Mesenchymal stem cell (in vitro differentiated cells and primary cell): ENCODE data around the gene UBAP2.

Experiments
- DNase-seq: peaks from one replicate; pipeline ENCODE4 v3.0.0-alpha.2; 2013
- H2AFZ ChIP-seq: one replicate; pipeline ENCODE4 v1.6.1; 2013; ENCODE audit warnings: low read depth, mild to moderate bottlenecking, control low read depth, inconsistent platforms, low read length, moderate library complexity
- H2AK5ac ChIP-seq: 2 replicates; pipeline ENCODE4 v1.6.1; 2013; ENCODE audit warnings: low read length, moderate library complexity, mild to moderate bottlenecking, inconsistent platforms; ENCODE audit not compliant: severe bottlenecking
- H2BK120ac ChIP-seq: one replicate; pipeline ENCODE4 v1.6.1; 2013; ENCODE audit warnings: low read depth, mild to moderate bottlenecking, inconsistent platforms, low read length, moderate library complexity
- H2BK12ac ChIP-seq, 2 experiments: one replicate each; pipeline ENCODE4 v1.6.1; 2013; ENCODE audit warnings: inconsistent platforms in 2 of 2, low read length in 2 of 2, mild to moderate bottlenecking in 2 of 2, moderate library complexity in 2 of 2, control low read depth in 1 of 2
- H2BK15ac ChIP-seq: one replicate; pipeline ENCODE4 v1.6.1; 2013; ENCODE audit warnings: mild to moderate bottlenecking, low read depth, inconsistent platforms; ENCODE audit not compliant: poor library complexity, severe bottlenecking
- H2BK5ac ChIP-seq: 2 replicates; pipeline ENCODE4 v1.6.1; 2013; ENCODE audit warnings: low read depth, mild to moderate bottlenecking, low read length, control low read depth, inconsistent platforms; ENCODE audit not compliant: poor library complexity, severe bottlenecking
- H3K14ac ChIP-seq, 2 experiments: one replicate each; pipeline ENCODE4 v1.6.1; 2013; ENCODE audit warnings: inconsistent platforms in 2 of 2, low read length in 2 of 2, control low read depth in 1 of 2, mild to moderate bottlenecking in 1 of 2, moderate library complexity in 1 of 2
- H3K18ac ChIP-seq, 2 experiments: one replicate each; pipeline ENCODE4 v1.6.1; 2013; ENCODE audit warnings: inconsistent platforms in 2 of 2, low read length in 2 of 2, control low read depth in 1 of 2, low read depth in 1 of 2, mild to moderate bottlenecking in 1 of 2
- H3K23ac ChIP-seq, 2 experiments: one replicate each; pipeline ENCODE4 v1.6.1; 2013; ENCODE audit warnings: inconsistent platforms in 2 of 2, low read length in 2 of 2, mild to moderate bottlenecking in 2 of 2, moderate library complexity in 2 of 2, control low read depth in 1 of 2
- H3K27ac ChIP-seq: 2 replicates; pipeline ENCODE4 v1.5.1; 2013; ENCODE audit warnings: mild to moderate bottlenecking, moderate library complexity, low read length, control low read depth, inconsistent platforms; ENCODE audit not compliant: poor library complexity, severe bottlenecking
- H3K27me3 ChIP-seq, 2 experiments: 2 replicates each; pipeline versions ENCODE4 v1.6.1 to v1.7.0; 2013; ENCODE audit warnings: low read length in 2 of 2, mild to moderate bottlenecking in 2 of 2, moderate library complexity in 2 of 2, control low read depth in 1 of 2, inconsistent platforms in 1 of 2; ENCODE audit not compliant: control insufficient read depth in 1 of 2, insufficient read depth in 1 of 2
- H3K36me3 ChIP-seq, 2 experiments: 2 replicates each; pipeline versions ENCODE4 v1.6.1 to v1.7.0; 2013; ENCODE audit warnings: low read length in 2 of 2, control low read depth in 1 of 2, inconsistent platforms in 1 of 2, low read depth in 1 of 2, mild to moderate bottlenecking in 1 of 2; ENCODE audit not compliant: insufficient read depth in 2 of 2, control insufficient read depth in 1 of 2
- H3K4ac ChIP-seq, 2 experiments: one replicate each; pipeline ENCODE4 v1.6.1; 2013; ENCODE audit warnings: inconsistent platforms in 2 of 2, low read length in 2 of 2, mild to moderate bottlenecking in 2 of 2, moderate library complexity in 2 of 2, control low read depth in 1 of 2, low read depth in 1 of 2
- H3K4me1 ChIP-seq: 2 replicates; pipeline ENCODE4 v1.6.1; 2013; ENCODE audit warnings: low read depth, low read length, control low read depth; ENCODE audit not compliant: control insufficient read depth, insufficient read depth
- H3K4me2 ChIP-seq: 2 replicates; pipeline ENCODE4 v1.6.1; 2013; ENCODE audit warnings: low read length, mild to moderate bottlenecking, inconsistent platforms; ENCODE audit not compliant: poor library complexity, severe bottlenecking
- H3K4me3 ChIP-seq, 2 experiments: 2 replicates each; pipeline versions ENCODE4 v1.5.1 to v1.7.0; 2013; ENCODE audit warnings: low read length in 2 of 2, mild to moderate bottlenecking in 2 of 2, control low read depth in 1 of 2, low read depth in 1 of 2; ENCODE audit not compliant: insufficient read depth in 1 of 2
- H3K79me1 ChIP-seq: replicated peaks from 2 replicates; pipeline ENCODE4 v1.6.1; 2013; ENCODE audit warnings: mild to moderate bottlenecking, control low read depth, low read length, inconsistent platforms; ENCODE audit not compliant: poor library complexity, severe bottlenecking
- H3K9ac ChIP-seq: 2 replicates; pipeline ENCODE4 v1.7.0; 2013; ENCODE audit warnings: mild to moderate bottlenecking, low read length, moderate library complexity
- H3K9me3 ChIP-seq: 2 replicates; pipeline ENCODE4 v1.7.0; 2013; ENCODE audit warnings: mild to moderate bottlenecking, low read length; ENCODE audit not compliant: control insufficient read depth
- H4K8ac ChIP-seq: one replicate; pipeline ENCODE4 v1.6.1; 2013; ENCODE audit warnings: inconsistent platforms, mild to moderate bottlenecking, low read length, moderate library complexity
- H4K91ac ChIP-seq: one replicate; pipeline ENCODE4 v1.6.1; 2013; ENCODE audit warnings: mild to moderate bottlenecking, low read length, inconsistent platforms
- WGBS: methylation state at CpG from one replicate; pipeline ENCODE4 v1.1.7; 2013; ENCODE audit warnings: mixed read lengths; 5-methylcytosine and 5-hydroxymethylcytosine counted together

The UBAP2 gene

DNA sequence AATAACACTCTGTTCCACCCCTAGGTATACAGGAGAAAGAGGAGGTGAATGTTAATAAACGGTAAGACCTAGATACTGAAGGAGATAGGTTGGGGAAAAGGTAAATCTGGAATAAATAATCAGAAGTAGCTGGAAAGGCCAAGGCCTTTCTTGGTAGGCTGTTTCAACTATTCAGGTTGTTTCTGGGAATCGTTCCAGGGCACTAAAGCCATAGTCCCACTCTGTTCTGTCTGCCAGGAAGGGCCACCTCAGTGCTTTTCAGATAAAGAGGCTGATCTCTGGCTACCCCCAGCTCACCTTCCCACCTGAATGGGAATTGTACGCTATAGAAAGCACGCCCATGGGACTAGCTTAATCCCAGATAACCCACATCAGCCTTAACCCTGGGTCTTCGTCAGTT, 44.9 kb upstream of the UBAP2 start:
- Histone ChIP-seq H3K27me3 (no peaks in the 10 kb centered on the region), H3K9me3 (no peaks in the 10 kb centered on the region), H2BK12ac (no peak overlapping the region), H2AFZ (no peak overlapping the region), H3K4me3 (no peak overlapping the region), H2BK15ac (no peak overlapping the region), H4K91ac (no peak overlapping the region), H4K8ac (no peak overlapping the region), H3K4me1 (peaks cover 3% of the 10 kb centered on the region), H2BK120ac (no peak overlapping the region), H3K9ac (no peak overlapping the region), H2BK5ac (no peak overlapping the region), H2AK5ac (no peak overlapping the region), H3K14ac (no peak overlapping the region), H3K79me1 (peaks cover 3% of the 10 kb centered on the region), H3K23ac (no peak overlapping the region), H3K4ac (no peak overlapping the region), H3K4me2 (no peak overlapping the region), H3K18ac (no peak overlapping the region), H3K36me3 (peaks cover 44 to 85% of the 10 kb centered on the region in 2 experiments), H3K27ac (no peak overlapping the region)
- no peak for DNase-seq
- WGBS = 99% methylated on average over 5 of the region's 5 CpGs

DNA sequence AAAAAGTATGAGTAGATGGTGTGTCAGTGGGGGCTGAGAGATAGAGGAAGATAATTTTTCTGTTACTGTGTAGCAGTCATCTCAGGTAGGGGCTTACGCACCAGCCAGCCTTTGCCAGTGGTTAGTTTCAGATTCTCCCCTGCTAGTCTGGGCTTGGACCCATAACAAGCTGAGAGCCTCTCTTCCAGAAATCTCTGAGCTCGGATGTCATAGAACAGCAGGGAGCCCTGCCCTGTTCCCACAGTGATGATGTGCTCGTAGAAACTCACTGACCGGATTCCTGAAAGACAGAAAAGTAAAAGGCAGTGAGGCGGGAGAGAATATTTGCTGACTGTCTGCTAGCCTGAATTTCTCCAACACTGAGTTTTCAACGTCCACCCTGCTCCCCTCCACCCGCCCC, 40.6 kb upstream of the UBAP2 start:
- H2AK5ac ChIP-seq = no peak overlapping the region
- H3K4me2 ChIP-seq = no peak overlapping the region
- H3K14ac ChIP-seq = no peak overlapping the region
- no peak overlapping the region for H2BK12ac ChIP-seq
- no peak overlapping the region for H2BK120ac ChIP-seq
- no peak overlapping the region for H3K18ac ChIP-seq
- H3K79me1 ChIP-seq = peaks cover 10% of the 10 kb centered on the region
- H2BK15ac ChIP-seq = no peak overlapping the region
- no peak overlapping the region for H3K4me3 ChIP-seq
- peaks cover 3% of the 10 kb centered on the region for H3K4me1 ChIP-seq
- no peak overlapping the region for H4K91ac ChIP-seq
- H4K8ac ChIP-seq = no peak overlapping the region
- WGBS = 94% methylated on average over 7 of the region's 7 CpGs
- no peaks in the 10 kb centered on the region for H3K27me3 ChIP-seq
- H3K23ac ChIP-seq = no peak overlapping the region
- no peaks in the 10 kb centered on the region for H3K9me3 ChIP-seq
- H3K4ac ChIP-seq = no peak overlapping the region
- H3K27ac ChIP-seq = peak overlapping the region; percentile 72
- no peak overlapping the region for H2BK5ac ChIP-seq
- H3K9ac ChIP-seq = no peak overlapping the region
- H2AFZ ChIP-seq = no peak overlapping the region
- no peak for DNase-seq
- H3K36me3 ChIP-seq = peaks cover 49 to 79% of the 10 kb centered on the region in 2 experiments

DNA sequence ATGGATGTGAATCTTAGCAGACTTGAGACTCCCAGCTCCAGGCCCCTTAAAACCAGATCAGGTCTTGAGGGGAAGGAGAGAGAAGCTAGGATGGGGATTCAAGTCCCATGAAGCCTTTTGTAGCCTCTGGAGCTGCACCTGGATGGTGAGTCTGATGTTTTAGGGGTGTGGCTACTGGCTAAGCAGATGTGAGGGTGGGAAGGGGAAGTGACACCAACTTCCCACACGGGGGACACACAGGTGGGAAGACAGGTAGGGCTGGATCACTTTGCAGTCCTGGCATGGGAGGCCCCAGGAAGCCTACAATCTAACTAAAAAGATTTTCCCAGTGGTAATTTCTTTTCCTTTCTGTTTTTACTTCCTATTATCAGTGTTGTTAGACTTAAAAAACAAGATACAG, 38.7 kb upstream of the UBAP2 start:
- H3K27ac ChIP-seq = no peak overlapping the region
- no peak overlapping the region for H4K91ac ChIP-seq
- H2AK5ac ChIP-seq = no peak overlapping the region
- H3K14ac ChIP-seq = no peak overlapping the region
- H2BK5ac ChIP-seq = no peak overlapping the region
- H2BK15ac ChIP-seq = no peak overlapping the region
- no peak for DNase-seq
- no peak overlapping the region for H4K8ac ChIP-seq
- no peak overlapping the region for H3K4me2 ChIP-seq
- H3K4ac ChIP-seq = no peak overlapping the region
- H3K4me3 ChIP-seq = no peak overlapping the region
- H3K23ac ChIP-seq = no peak overlapping the region
- H2BK12ac ChIP-seq = no peak overlapping the region
- no peaks in the 10 kb centered on the region for H3K9me3 ChIP-seq
- WGBS = 83% methylated on average over 1 of the region's 1 CpG
- H3K9ac ChIP-seq = no peak overlapping the region
- H3K36me3 ChIP-seq = peaks cover 33 to 63% of the 10 kb centered on the region in 2 experiments
- no peak overlapping the region for H2AFZ ChIP-seq
- no peaks in the 10 kb centered on the region for H3K27me3 ChIP-seq
- no peak overlapping the region for H3K18ac ChIP-seq
- peaks cover 3% of the 10 kb centered on the region for H3K4me1 ChIP-seq
- no peak overlapping the region for H2BK120ac ChIP-seq
- peaks cover 7% of the 10 kb centered on the region for H3K79me1 ChIP-seq

DNA sequence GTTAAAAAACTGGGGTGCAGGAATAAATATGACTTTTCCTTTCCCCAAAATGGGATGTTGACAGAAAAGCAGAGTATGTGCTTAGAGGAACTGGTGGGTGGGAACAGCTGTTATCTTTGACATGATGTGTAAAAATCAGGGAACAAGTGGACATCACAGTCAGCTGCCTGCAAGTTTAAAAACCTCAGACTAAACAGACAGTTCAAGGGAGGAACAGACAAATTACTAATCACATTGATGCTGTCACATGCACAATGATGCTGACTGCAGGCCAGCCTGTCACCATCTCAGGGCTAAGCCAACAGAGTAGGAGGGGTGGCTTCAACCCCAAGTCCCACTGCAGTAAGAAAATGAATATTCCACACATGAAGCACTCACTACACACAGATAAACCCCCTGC, 38.2 kb upstream of the UBAP2 start:
- peak; percentile 13 for DNase-seq
- H2BK120ac ChIP-seq = no peak overlapping the region

More for the DNA sequence above, 38.2 kb upstream of the UBAP2 start:
- Histone ChIP-seq H4K8ac (no peak overlapping the region), H3K4me2 (no peak overlapping the region), H2AFZ (no peak overlapping the region), H4K91ac (no peak overlapping the region), H3K4me3 (no peak overlapping the region), H2AK5ac (no peak overlapping the region), H3K36me3 (peaks cover 31 to 58% of the 10 kb centered on the region in 2 experiments), H3K18ac (no peak overlapping the region), H3K27ac (no peak overlapping the region), H3K14ac (no peak overlapping the region), H3K23ac (no peak overlapping the region), H3K4me1 (peaks cover 3% of the 10 kb centered on the region), H3K9ac (no peak overlapping the region), H3K27me3 (no peaks in the 10 kb centered on the region), H3K79me1 (peaks cover 7% of the 10 kb centered on the region), H2BK12ac (no peak overlapping the region), H3K9me3 (no peaks in the 10 kb centered on the region), H2BK5ac (no peak overlapping the region), H2BK15ac (no peak overlapping the region), H3K4ac (no peak overlapping the region)
